ENCODE results near the gene PASK. TPM values are rescaled to one million over a fixed set of nuclear protein-coding genes. Genes with fewer than 3 reads are reported as not detected.

PASK gene
- total and polyA plus RNA-seq, 9 of the 15 experiments (the other 6 are each of a cell fraction or from before 2014, with no cell fraction given), result 1.5 to 30.3 (median 9.9) TPM

- H3K36me3 ChIP-seq (ENCODE audit: control insufficient read depth, insufficient read depth, low read length), result peaks cover 34% of the 10 kb centered on the region; the same call in 1 of the 3 replicates
- no peak for DNase-seq (ENCODE audit: extremely low read depth in 1 of 4, low spot score in 3 of 4)
- ATAC-seq, result no peak
- no peak overlapping the region for H3K27ac ChIP-seq (ENCODE audit: extremely low read depth, low read depth, low read length)
- no TSS peak for BruUV-seq (replicated peaks)
- H4K20me1 ChIP-seq (replicated peaks; ENCODE audit: control insufficient read depth, insufficient read depth, low read length), result no peaks in the 10 kb centered on the region
- POLR2A ChIA-PET, result interaction anchor here (0.6 to 1.2 kb wide), 2 partner anchors 11 to 43 kb away, joined by 3 to 4 read pairs; no protein-coding TSS in a partner anchor
- in situ Hi-C loops (cut with MboI) (no loop called here), intact Hi-C loops (cut with micrococcal nuclease) (no loop called here)
- no peak overlapping the region for H3K4me3 ChIP-seq
- no peaks in the 10 kb centered on the region for H3K27me3 ChIP-seq (ENCODE audit: control insufficient read depth in 2 of 2, insufficient read depth in 2 of 2, low read length in 2 of 2)
- TF ChIP-seq RBM22 (IDR thresholded peaks at IDR 0.05; ENCODE audit: low read depth, low read length, poor library complexity, severe bottlenecking) (no peak), GATA2 (CRISPR knock-in tag; IDR thresholded peaks at IDR 0.05) (no peak), TCF7L2 (IDR thresholded peaks at IDR 0.05; ENCODE audit: low read depth, low read length) (no peak), RFX1 (IDR thresholded peaks at IDR 0.05) (no peak), PTTG1 (tag; IDR thresholded peaks at IDR 0.05; ENCODE audit: low read depth) (no peak)
- H2AFZ ChIP-seq (ENCODE audit: low read depth, low read length), result no peak overlapping the region
- CTCF ChIA-PET (ENCODE audit: low intra/inter-chr PET ratio), result no interaction called here
- no peak overlapping the region for H3K4me2 ChIP-seq (ENCODE audit: insufficient read depth, low read length)
- no peaks in the 10 kb centered on the region for H3K9me3 ChIP-seq (replicated peaks; ENCODE audit: control insufficient read depth, insufficient read depth, low read depth, low read length)
- FAIRE-seq, result no peak
- H3K79me2 ChIP-seq (ENCODE audit: control insufficient read depth, insufficient read depth, low read length), result no peaks in the 10 kb centered on the region
- H3K9me1 ChIP-seq (ENCODE audit: control insufficient read depth, insufficient read depth, low read length), result no peaks in the 10 kb centered on the region
- 0 out of 5 replicates have a peak, but pooled peaks cover 0 to 6% of the 10 kb centered on the region in 2 experiments for H3K4me1 ChIP-seq (replicated peaks in 1 of 2; ENCODE audit: control insufficient read depth in 2 of 2, insufficient read depth in 2 of 2, low read length in 2 of 2)
- no peak overlapping the region for H3K9ac ChIP-seq (ENCODE audit: insufficient read depth in 1 of 2, low read depth in 2 of 2, low read length in 2 of 2)
- 80% methylated on average over 5 of the region's 8 CpGs for WGBS (ENCODE audit: insufficient coverage, low coverage, missing lambda C conversion rate)
These were observed 13.1 kb downstream of the PASK start for GRCh38 chr2:241136191-241136590.

- ChIA-PET CTCF (ENCODE audit: low intra/inter-chr PET ratio) (no interaction called here), POLR2A (interaction anchor here (0.6 kb wide), 1 partner anchor 43 kb away, joined by 3 read pairs; no protein-coding TSS in a partner anchor)
- intact Hi-C loops (cut with micrococcal nuclease) (no loop called here), in situ Hi-C loops (cut with MboI) (no loop called here)
- no peaks in the 10 kb centered on the region for H3K9me1 ChIP-seq (ENCODE audit: control insufficient read depth, insufficient read depth, low read length)
- FAIRE-seq (no peak), ATAC-seq (no peak), DNase-seq (ENCODE audit: extremely low read depth in 1 of 4, low spot score in 3 of 4) (no peak)
- TF ChIP-seq GABPA (tag; conservative IDR thresholded peaks at IDR 0.05; ENCODE audit: low read depth) (no peak), PRPF4 (IDR thresholded peaks at IDR 0.05; ENCODE audit: insufficient read depth, low read depth, low read length, poor library complexity, severe bottlenecking) (no peak), MCM5 (IDR thresholded peaks at IDR 0.05; ENCODE audit: low read depth) (no peak), TAF1 (IDR thresholded peaks at IDR 0.05; ENCODE audit: control insufficient read depth, extremely low read depth, insufficient read depth, low read length, severe bottlenecking) (no peak)
- H2AFZ ChIP-seq (ENCODE audit: low read depth, low read length), result no peak overlapping the region
- no TSS peak for BruUV-seq (replicated peaks)
- H3K36me3 ChIP-seq (ENCODE audit: control insufficient read depth, insufficient read depth, low read length), result peaks cover 34% of the 10 kb centered on the region; the same call in 1 of the 3 replicates
- no peak overlapping the region for H3K9ac ChIP-seq (ENCODE audit: insufficient read depth in 1 of 2, low read depth in 2 of 2, low read length in 2 of 2)
- no peaks in the 10 kb centered on the region for H3K27me3 ChIP-seq (ENCODE audit: control insufficient read depth in 2 of 2, insufficient read depth in 2 of 2, low read length in 2 of 2)
- H3K4me3 ChIP-seq, result no peak overlapping the region
- no peak overlapping the region for H3K27ac ChIP-seq (ENCODE audit: extremely low read depth, low read depth, low read length)
- no peaks in the 10 kb centered on the region for H4K20me1 ChIP-seq (replicated peaks; ENCODE audit: control insufficient read depth, insufficient read depth, low read length)
- H3K79me2 ChIP-seq (ENCODE audit: control insufficient read depth, insufficient read depth, low read length), result no peaks in the 10 kb centered on the region
- no peaks in the 10 kb centered on the region for H3K9me3 ChIP-seq (replicated peaks; ENCODE audit: control insufficient read depth, insufficient read depth, low read depth, low read length)
- 78% methylated on average over 7 of the region's 9 CpGs for WGBS (ENCODE audit: insufficient coverage, low coverage, missing lambda C conversion rate)
- 0 out of 5 replicates have a peak, but pooled peaks cover 0 to 6% of the 10 kb centered on the region in 2 experiments for H3K4me1 ChIP-seq (replicated peaks in 1 of 2; ENCODE audit: control insufficient read depth in 2 of 2, insufficient read depth in 2 of 2, low read length in 2 of 2)
- H3K4me2 ChIP-seq (ENCODE audit: insufficient read depth, low read length), result no peak overlapping the region
These were observed 13.5 kb downstream of the PASK start for GRCh38 chr2:241135737-241136136.
